Suprapubic skin (tissue), 4 donors: Measurements from ENCODE around the gene WFDC5. TPM values are rescaled to one million over a fixed set of nuclear protein-coding genes. Genes with fewer than 3 reads are reported as not detected.
A peak's percentile ranks its signal among the peaks of the same experiment; 100 is the strongest.
"Not testable (repeated sequence)": the region's sequence is repeated elsewhere in the genome, so short reads cannot be mapped to it uniquely, and the experiment has no call there.

Experiments used
- DNase-seq, 2 donors: peaks; one replicate each; pipeline ENCODE4 v3.0.0-alpha.2; 2019; ENCODE audit warnings: low spot score in 2 of 2
- H3K27ac ChIP-seq: fragments of 200-600 bp; sonication (generic); one replicate; pipeline ENCODE4 v1.5.1; 2019
- H3K27me3 ChIP-seq: fragments of 200-600 bp; sonication (generic); one replicate; pipeline ENCODE4 v1.5.1; 2019
- H3K36me3 ChIP-seq: fragments of 200-600 bp; sonication (generic); one replicate; pipeline ENCODE4 v1.5.1; 2019
- H3K4me1 ChIP-seq: fragments of 200-600 bp; sonication (generic); one replicate; pipeline ENCODE4 v1.5.1; 2019
- H3K4me3 ChIP-seq: fragments of 200-600 bp; sonication (generic); one replicate; pipeline ENCODE4 v1.5.1; 2019; ENCODE audit warnings: mild to moderate bottlenecking
- H3K9me3 ChIP-seq: fragments of 200-600 bp; sonication (generic); one replicate; pipeline ENCODE4 v1.5.1; 2019
- EP300 ChIP-seq: sonication (generic); formaldehyde crosslinking; IDR thresholded peaks from one replicate; pipeline ENCODE4 v1.6.1; 2017; ENCODE audit warnings: antibody characterized with exemption
- POLR2A ChIP-seq, 2 donors: fragments of 450-650 bp; IDR thresholded peaks; one replicate each; pipeline ENCODE4 v1.6.1; 2017; ENCODE audit warnings: antibody characterized with exemption in 2 of 2, mild to moderate bottlenecking in 2 of 2, moderate library complexity in 2 of 2
- POLR2AphosphoS5 ChIP-seq, 3 donors: sonication (generic); formaldehyde crosslinking; IDR thresholded peaks; one replicate each; pipeline ENCODE4 v1.6.1; 2017; ENCODE audit warnings: antibody characterized with exemption in 3 of 3
- WGBS: methylation state at CpG from one replicate; pipeline ENCODE4 v1.1.5; 2018; 5-methylcytosine and 5-hydroxymethylcytosine counted together
- total RNA-seq, 4 donors: library from RNA; depleted of rRNA; stranded (reverse); fragments of >200 nt; gene quantifications; one replicate each; pipeline ENCODE4 v1.1.0, GENCODE V29; 2016
- TF ChIP-seq, protein P1 (sequence below), 2 donors: fragments of 200-600 bp in 1 of 2; fragments of 450-650 bp in 1 of 2; sonication (generic) in 1 of 2; IDR thresholded peaks; one replicate each; pipeline ENCODE4 v1.5.1; 2016 to 2019; ENCODE audit warnings: antibody characterized with exemption in 2 of 2, mild to moderate bottlenecking in 1 of 2, moderate library complexity in 1 of 2

Gene WFDC5
- 100 to 1,000 TPM; 284 to 409 (median 356) TPM for total RNA-seq

- H3K36me3 ChIP-seq, result no peaks in the 10 kb centered on the region
- H3K27me3 ChIP-seq, result peaks cover 3% of the 10 kb centered on the region
- TF ChIP-seq POLR2AphosphoS5 (IDR thresholded peaks at IDR 0.05) (peak in 1 of 3 donors; percentile 27), EP300 (no peak), POLR2A (IDR thresholded peaks at IDR 0.05) (no peak)
- TF ChIP-seq, protein P1, sequence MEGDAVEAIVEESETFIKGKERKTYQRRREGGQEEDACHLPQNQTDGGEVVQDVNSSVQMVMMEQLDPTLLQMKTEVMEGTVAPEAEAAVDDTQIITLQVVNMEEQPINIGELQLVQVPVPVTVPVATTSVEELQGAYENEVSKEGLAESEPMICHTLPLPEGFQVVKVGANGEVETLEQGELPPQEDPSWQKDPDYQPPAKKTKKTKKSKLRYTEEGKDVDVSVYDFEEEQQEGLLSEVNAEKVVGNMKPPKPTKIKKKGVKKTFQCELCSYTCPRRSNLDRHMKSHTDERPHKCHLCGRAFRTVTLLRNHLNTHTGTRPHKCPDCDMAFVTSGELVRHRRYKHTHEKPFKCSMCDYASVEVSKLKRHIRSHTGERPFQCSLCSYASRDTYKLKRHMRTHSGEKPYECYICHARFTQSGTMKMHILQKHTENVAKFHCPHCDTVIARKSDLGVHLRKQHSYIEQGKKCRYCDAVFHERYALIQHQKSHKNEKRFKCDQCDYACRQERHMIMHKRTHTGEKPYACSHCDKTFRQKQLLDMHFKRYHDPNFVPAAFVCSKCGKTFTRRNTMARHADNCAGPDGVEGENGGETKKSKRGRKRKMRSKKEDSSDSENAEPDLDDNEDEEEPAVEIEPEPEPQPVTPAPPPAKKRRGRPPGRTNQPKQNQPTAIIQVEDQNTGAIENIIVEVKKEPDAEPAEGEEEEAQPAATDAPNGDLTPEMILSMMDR (IDR thresholded peaks at IDR 0.05), result no peak
- peaks cover 16% of the 10 kb centered on the region for H3K4me1 ChIP-seq
- H3K9me3 ChIP-seq, result no peaks in the 10 kb centered on the region
- peak within 1 kb of the TSS; percentile 61 for H3K27ac ChIP-seq
- WGBS, result 44% methylated on average over 11 of the region's 16 CpGs
- peak within 1 kb of the TSS; percentile 23 for H3K4me3 ChIP-seq
- no peak for DNase-seq
These were observed at the start of gene WFDC5 for GRCh38 chr20:45114465-45115385. WFDC5 (minus strand) TSS chr20:45115174; CDS start chr20:45115083, 91 bp downstream.

DNA sequence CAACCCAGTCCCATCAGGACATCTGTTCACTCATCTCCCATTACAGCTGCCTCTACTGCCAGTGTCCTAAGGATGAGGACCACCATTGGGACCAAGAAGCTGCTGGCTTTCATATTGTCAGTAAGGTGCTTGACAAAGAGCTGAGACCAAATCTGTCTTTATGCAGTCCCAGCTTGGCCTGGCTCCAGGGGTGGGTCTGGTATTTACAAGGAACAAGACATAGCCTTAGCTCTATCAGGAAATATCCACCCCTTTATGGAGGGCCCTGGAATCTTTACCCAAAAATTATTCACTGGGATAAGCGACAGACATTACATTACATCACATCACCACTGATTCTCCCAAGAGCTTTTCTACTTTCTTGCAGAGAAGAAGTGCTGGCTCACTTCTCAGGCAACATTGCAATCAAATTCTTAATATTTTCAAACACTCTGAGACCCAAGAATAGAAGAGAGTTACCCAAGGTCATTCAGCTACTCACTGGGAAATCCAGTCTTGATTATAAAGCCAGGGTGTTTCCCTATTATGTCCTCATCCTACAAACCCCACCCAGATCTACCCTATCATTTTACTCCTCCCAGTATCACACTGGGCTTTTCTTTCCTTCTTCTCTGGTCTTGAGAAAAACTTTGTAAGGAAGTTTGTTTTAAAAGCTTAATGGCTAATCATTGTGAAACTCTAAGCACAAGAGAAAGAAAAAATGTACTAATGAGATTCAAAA is 48.3 kb upstream of the WFDC5 start:
- peaks cover 5% of the 10 kb centered on the region for H3K27me3 ChIP-seq
- no peak overlapping the region for H3K4me3 ChIP-seq
- H3K36me3 ChIP-seq, result no peaks in the 10 kb centered on the region
- TF ChIP-seq, protein P1 (IDR thresholded peaks at IDR 0.05), result no peak
- TF ChIP-seq EP300 (no peak), POLR2A (IDR thresholded peaks at IDR 0.05) (no peak), POLR2AphosphoS5 (IDR thresholded peaks at IDR 0.05) (no peak)
- no peaks in the 10 kb centered on the region for H3K9me3 ChIP-seq
- H3K27ac ChIP-seq, result no peak overlapping the region
- DNase-seq, result no peak
- no peaks in the 10 kb centered on the region for H3K4me1 ChIP-seq
- WGBS, result 58% methylated on average over 1 of the region's 1 CpG

DNA sequence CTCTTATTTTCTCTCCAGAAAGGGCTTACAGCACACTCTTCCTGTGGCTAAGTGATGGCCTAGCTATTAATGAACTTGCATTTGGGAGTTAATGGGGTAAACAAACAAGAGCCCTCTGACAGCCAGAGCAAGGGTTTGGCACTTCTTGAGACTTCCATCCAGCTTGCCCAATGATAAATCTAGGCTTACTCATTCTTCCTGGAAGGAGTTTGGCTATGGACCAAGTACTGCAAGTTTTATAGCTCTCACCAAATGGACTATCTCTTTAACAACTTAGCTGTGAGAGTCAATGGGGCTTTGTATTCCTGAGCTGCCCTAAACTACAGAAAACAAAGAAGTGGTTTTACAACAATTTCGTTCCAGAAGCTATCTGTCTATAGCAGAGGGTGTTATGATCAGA is 43.0 kb upstream of the WFDC5 start:
- H3K27me3 ChIP-seq, result no peaks in the 10 kb centered on the region
- WGBS, result 10% methylated on average over 1 of the region's 1 CpG
- no peak for DNase-seq
- no peaks in the 10 kb centered on the region for H3K9me3 ChIP-seq
- H3K36me3 ChIP-seq, result no peaks in the 10 kb centered on the region
- H3K27ac ChIP-seq, result no peak overlapping the region
- no peak overlapping the region for H3K4me3 ChIP-seq
- TF ChIP-seq POLR2A (IDR thresholded peaks at IDR 0.05), result no peak
- TF ChIP-seq EP300, result no peak
- TF ChIP-seq, protein P1 (IDR thresholded peaks at IDR 0.05), result no peak
- TF ChIP-seq POLR2AphosphoS5 (IDR thresholded peaks at IDR 0.05), result no peak
- peaks cover 7% of the 10 kb centered on the region for H3K4me1 ChIP-seq

- H3K27ac ChIP-seq, result no peak overlapping the region
- WGBS, result 69% methylated on average over 2 of the region's 2 CpGs
These were observed 41.7 kb upstream of the WFDC5 start for GRCh38 chr20:45156713-45157112.

DNA sequence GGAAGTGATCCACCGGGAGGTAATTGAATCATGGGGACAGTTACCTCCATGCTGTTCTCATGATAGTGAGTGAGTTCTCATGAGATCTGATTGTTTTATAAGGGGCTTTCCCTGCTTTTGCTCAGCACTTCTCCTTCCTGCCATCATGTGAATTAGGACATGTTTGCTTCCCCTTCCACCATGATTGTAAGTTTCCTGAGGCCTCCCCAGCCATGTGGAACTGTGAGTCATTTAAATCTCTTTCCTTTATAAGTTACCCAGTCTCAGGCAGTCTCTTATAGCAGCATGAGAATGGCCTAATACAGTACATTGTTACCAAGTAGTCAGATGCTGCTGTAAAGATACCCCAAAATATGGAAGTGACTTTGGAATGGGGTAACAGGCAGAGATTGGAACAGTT is 39.8 kb upstream of the WFDC5 start:
- 100% methylated on average over 1 of the region's 1 CpG for WGBS
- H3K9me3 ChIP-seq, result not testable (repeated sequence)

More at GRCh38 chr20:45156713-45157112, 41.7 kb upstream of the WFDC5 start:
- Histone ChIP-seq H3K4me1 (peaks cover 7% of the 10 kb centered on the region), H3K4me3 (no peak overlapping the region), H3K36me3 (no peaks in the 10 kb centered on the region), H3K9me3 (no peaks in the 10 kb centered on the region), H3K27me3 (no peaks in the 10 kb centered on the region)
- no peak for DNase-seq
- no peak for TF ChIP-seq EP300
- no peak for TF ChIP-seq POLR2AphosphoS5 (IDR thresholded peaks at IDR 0.05)

DNA sequence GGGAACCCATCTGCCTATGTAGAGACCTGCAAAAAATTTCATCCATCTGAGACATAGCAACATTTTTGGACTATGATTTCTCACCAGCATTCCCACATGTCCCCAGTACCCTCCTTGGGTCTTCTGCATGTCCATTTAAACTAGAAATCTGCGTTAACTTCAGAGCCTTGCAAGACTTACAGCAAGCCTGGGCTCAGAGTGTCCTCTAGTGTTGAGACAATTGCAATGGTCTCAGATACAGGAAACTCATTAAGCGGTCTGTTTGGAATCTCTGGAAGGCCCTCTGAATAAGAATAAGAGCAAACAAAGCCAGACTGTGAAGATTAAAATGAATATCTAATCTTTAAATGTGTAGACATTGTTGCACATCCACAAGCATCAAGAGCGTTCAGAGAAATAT is 39.2 kb upstream of the WFDC5 start:
- no peak for DNase-seq
- WGBS, result 85% methylated on average over 3 of the region's 3 CpGs
- Histone ChIP-seq H3K4me3 (no peak overlapping the region), H3K27ac (no peak overlapping the region), H3K9me3 (no peaks in the 10 kb centered on the region), H3K36me3 (no peaks in the 10 kb centered on the region), H3K27me3 (no peaks in the 10 kb centered on the region), H3K4me1 (peaks cover 7% of the 10 kb centered on the region)
- TF ChIP-seq POLR2A (IDR thresholded peaks at IDR 0.05) (no peak), POLR2AphosphoS5 (IDR thresholded peaks at IDR 0.05) (no peak), EP300 (no peak)
- TF ChIP-seq, protein P1 (IDR thresholded peaks at IDR 0.05), result no peak

More for the DNA sequence above, 39.8 kb upstream of the WFDC5 start:
- H3K27ac ChIP-seq, H3K4me1 ChIP-seq, H3K27me3 ChIP-seq, H3K36me3 ChIP-seq, DNase-seq, H3K4me3 ChIP-seq: not testable (repeated sequence)
